Activated naive CD4-positive, alpha-beta T cell treated with anti-CD3 and anti-CD28 coated beads for 36 hours (primary cell): ENCODE measurements around the gene CNDP1. TPM values are rescaled to one million over a fixed set of nuclear protein-coding genes. Genes with fewer than 3 reads are reported as not detected.

Source experiments
- CTCF ChIA-PET: fragments of 350-600 bp; sonication (Branson Sonifier 250); formaldehyde crosslinking; loops from one replicate; lab custom pipeline; 2021; ENCODE audit warnings: antibody characterized with exemption; lab: Charles Lee
- DNase-seq: peaks from one replicate; pipeline ENCODE4 v3.0.0-alpha.2; 2020
- H3K27ac Mint-ChIP-seq: one replicate; pipeline ENCODE4 v1.8.0; 2021; ENCODE audit warnings: mild to moderate bottlenecking, mixed read lengths
- H3K27me3 Mint-ChIP-seq: one replicate; pipeline ENCODE4 v1.8.0; 2021; ENCODE audit warnings: low read depth, mixed read lengths
- H3K36me3 Mint-ChIP-seq: one replicate; pipeline ENCODE4 v1.8.0; 2021; ENCODE audit warnings: low read depth, mixed read lengths
- H3K4me1 Mint-ChIP-seq: one replicate; pipeline ENCODE4 v1.8.0; 2021; ENCODE audit warnings: low read depth, mixed read lengths
- H3K4me3 Mint-ChIP-seq: one replicate; pipeline ENCODE4 v1.8.0; 2021; ENCODE audit warnings: mild to moderate bottlenecking, moderate library complexity, mixed read lengths
- H3K9me3 Mint-ChIP-seq: one replicate; pipeline ENCODE4 v1.8.0; 2021; ENCODE audit warnings: mixed read lengths
- intact Hi-C: fragments of 100-400 bp; cut with micrococcal nuclease; formaldehyde crosslinking; loops from one replicate; pipeline ENCODE4 v1.15.1; 2023
- total RNA-seq, 2 experiments: library from RNA; stranded (reverse); gene quantifications; one replicate each; pipeline ENCODE4 v1.2.3, GENCODE V29; 2021

Gene CNDP1, protein sequence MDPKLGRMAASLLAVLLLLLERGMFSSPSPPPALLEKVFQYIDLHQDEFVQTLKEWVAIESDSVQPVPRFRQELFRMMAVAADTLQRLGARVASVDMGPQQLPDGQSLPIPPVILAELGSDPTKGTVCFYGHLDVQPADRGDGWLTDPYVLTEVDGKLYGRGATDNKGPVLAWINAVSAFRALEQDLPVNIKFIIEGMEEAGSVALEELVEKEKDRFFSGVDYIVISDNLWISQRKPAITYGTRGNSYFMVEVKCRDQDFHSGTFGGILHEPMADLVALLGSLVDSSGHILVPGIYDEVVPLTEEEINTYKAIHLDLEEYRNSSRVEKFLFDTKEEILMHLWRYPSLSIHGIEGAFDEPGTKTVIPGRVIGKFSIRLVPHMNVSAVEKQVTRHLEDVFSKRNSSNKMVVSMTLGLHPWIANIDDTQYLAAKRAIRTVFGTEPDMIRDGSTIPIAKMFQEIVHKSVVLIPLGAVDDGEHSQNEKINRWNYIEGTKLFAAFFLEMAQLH
- total RNA-seq, result not detected

GRCh38 chr18:74534150-74534969 is at the start of gene CNDP1:
Gene CNDP1 (plus strand): TSS chr18:74534500. CDS start chr18:74534668, 168 bp downstream.
- Mint-ChIP-seq H3K27ac (no peak within 1 kb of the TSS), H3K4me1 (no peaks in the 10 kb centered on the region), H3K9me3 (no peaks in the 10 kb centered on the region), H3K4me3 (no peak within 1 kb of the TSS), H3K36me3 (no peaks in the 10 kb centered on the region), H3K27me3 (peaks cover 2% of the 10 kb centered on the region)
- CTCF ChIA-PET, result no interaction called here
- no peak for DNase-seq
- intact Hi-C loops, result no loop called here

GRCh38 chr18:74486119-74486849 is 48.0 kb upstream of the CNDP1 start:
- Mint-ChIP-seq H3K4me3 (no peak overlapping the region), H3K36me3 (no peaks in the 10 kb centered on the region), H3K4me1 (peaks cover 17% of the 10 kb centered on the region), H3K27ac (no peak overlapping the region), H3K9me3 (no peaks in the 10 kb centered on the region), H3K27me3 (no peaks in the 10 kb centered on the region)
- intact Hi-C loops, result no loop called here
- DNase-seq, result no peak
- CTCF ChIA-PET, result interaction anchor here (1.4 kb wide), 1 partner anchor 10 kb away, joined by 3 read pairs; the partner anchor contains the start of gene CNDP2

DNA sequence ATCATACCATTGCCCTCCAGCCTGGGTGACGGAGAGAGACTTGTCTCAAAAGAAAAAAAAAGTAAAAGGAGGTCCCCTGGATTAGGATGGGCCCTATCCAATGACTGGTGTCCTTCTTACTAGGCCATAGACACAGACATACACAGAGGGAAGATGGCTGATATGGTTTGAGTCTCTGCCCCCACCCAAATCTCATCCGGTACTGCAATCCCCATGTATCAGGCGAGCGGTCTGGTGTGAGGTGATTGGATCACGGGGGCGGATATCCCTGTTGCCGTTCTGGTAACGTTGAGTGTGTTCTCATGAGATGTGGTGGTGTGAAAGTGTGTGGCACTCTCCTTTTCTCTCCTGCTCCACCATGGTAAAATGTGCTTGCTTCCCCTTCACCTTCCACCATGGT is 45.9 kb upstream of the CNDP1 start:
- no peak for DNase-seq
- intact Hi-C loops, result no loop called here
- no peak overlapping the region for H3K4me3 Mint-ChIP-seq
- H3K9me3 Mint-ChIP-seq, result no peaks in the 10 kb centered on the region
- H3K36me3 Mint-ChIP-seq, result no peaks in the 10 kb centered on the region
- peaks cover 17% of the 10 kb centered on the region for H3K4me1 Mint-ChIP-seq
- H3K27me3 Mint-ChIP-seq, result no peaks in the 10 kb centered on the region
- no peak overlapping the region for H3K27ac Mint-ChIP-seq
- CTCF ChIA-PET, result no interaction called here

DNA sequence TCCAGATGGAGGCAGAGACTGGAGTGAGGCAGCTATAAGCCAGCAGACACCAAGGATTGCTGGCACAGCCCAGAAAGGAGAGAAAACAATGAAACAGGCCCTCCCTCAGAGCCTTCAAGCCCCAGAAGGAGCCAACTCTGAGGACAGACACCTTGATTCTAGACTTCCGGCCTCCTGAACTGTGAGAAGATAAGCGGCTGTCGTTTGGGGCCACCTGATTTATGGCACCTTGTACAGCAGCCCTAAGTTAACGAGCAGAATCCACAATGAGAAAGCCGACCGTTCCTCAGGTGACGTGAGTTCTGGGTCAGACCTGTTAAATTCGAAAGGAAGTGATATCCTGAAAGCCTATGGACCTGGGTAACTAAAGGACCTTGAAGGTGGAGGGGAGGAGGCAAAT is 45.4 kb upstream of the CNDP1 start:
- CTCF ChIA-PET, result no interaction called here
- intact Hi-C loops, result no loop called here

DNA sequence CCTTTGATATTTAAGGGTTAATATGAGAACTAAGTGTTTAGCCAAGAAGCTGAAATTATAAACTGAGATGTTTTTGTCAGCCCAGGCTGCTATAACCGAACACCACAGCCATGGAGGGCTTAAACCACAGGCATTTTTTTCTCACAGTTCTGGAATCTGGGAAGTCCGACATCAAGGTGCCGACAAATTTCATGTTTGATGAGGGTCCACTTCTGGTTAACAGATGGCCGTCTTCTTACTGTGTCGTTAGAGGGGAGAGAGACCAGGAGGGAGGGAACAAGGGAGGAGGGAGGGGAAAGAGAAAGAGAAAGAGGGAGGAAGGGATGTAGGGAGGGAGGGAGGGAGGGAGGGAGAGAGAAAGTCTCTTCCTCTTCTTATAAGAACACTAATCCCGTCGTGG is 44.6 kb upstream of the CNDP1 start:
- intact Hi-C loops, result loop anchor here (10.0 kb wide), 2 partner anchors 755 to 1885 kb away; no protein-coding TSS in a partner anchor
- Mint-ChIP-seq H3K27me3 (no peaks in the 10 kb centered on the region), H3K4me1 (peaks cover 15% of the 10 kb centered on the region), H3K4me3 (no peak overlapping the region), H3K36me3 (no peaks in the 10 kb centered on the region), H3K9me3 (no peaks in the 10 kb centered on the region), H3K27ac (no peak overlapping the region)
- DNase-seq, result no peak
- CTCF ChIA-PET, result interaction anchor here (1.0 kb wide), 1 partner anchor 136 kb away, joined by 3 read pairs; no protein-coding TSS in a partner anchor

More for the DNA sequence above, 45.4 kb upstream of the CNDP1 start:
- Mint-ChIP-seq H3K4me1 (peaks cover 17% of the 10 kb centered on the region), H3K27ac (no peak overlapping the region), H3K4me3 (no peak overlapping the region), H3K9me3 (no peaks in the 10 kb centered on the region), H3K27me3 (no peaks in the 10 kb centered on the region), H3K36me3 (no peaks in the 10 kb centered on the region)
- DNase-seq, result no peak

GRCh38 chr18:74492259-74492658 is 42.0 kb upstream of the CNDP1 start:
- H3K4me1 Mint-ChIP-seq, result peaks cover 9% of the 10 kb centered on the region
- no peaks in the 10 kb centered on the region for H3K9me3 Mint-ChIP-seq
- DNase-seq, result no peak
- CTCF ChIA-PET, result interaction anchor here (1.0 to 3.2 kb wide), 6 partner anchors 9 to 139 kb away, joined by 3 to 74 read pairs (median 6); no protein-coding TSS in a partner anchor
- no peak overlapping the region for H3K27ac Mint-ChIP-seq
- H3K36me3 Mint-ChIP-seq, result peaks cover 3% of the 10 kb centered on the region
- no peaks in the 10 kb centered on the region for H3K27me3 Mint-ChIP-seq
- intact Hi-C loops, result loop anchor here (10.0 kb wide), 2 partner anchors 753 to 1883 kb away; no protein-coding TSS in a partner anchor
- no peak overlapping the region for H3K4me3 Mint-ChIP-seq

DNA sequence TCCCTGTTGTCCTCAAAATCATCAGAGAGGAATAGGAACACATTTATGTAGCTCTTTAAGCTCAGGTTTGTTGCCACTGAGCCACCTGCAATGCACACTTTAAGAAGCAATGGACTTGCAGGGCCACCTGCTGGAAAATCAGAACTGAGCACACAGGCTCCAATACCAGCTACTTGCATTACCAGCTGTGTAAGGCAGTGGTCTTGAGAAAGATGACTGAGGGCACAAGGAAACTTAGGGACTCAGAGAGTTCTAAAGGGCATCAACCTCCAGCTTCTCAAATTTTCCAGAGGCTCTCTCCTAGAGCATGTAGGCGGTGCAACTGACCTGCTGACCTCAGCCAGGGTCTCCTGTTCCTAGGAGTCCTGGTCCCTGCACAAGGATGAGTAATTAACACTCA is 40.6 kb upstream of the CNDP1 start:
- Mint-ChIP-seq H3K4me3 (no peak overlapping the region), H3K9me3 (no peaks in the 10 kb centered on the region), H3K27me3 (no peaks in the 10 kb centered on the region), H3K4me1 (peaks cover 23% of the 10 kb centered on the region), H3K27ac (no peak overlapping the region), H3K36me3 (peaks cover 7% of the 10 kb centered on the region)
- CTCF ChIA-PET, result interaction anchor here (0.6 to 3.2 kb wide), 26 partner anchors 9 to 410 kb away, joined by 3 to 74 read pairs (median 5); no protein-coding TSS in a partner anchor
- intact Hi-C loops, result loop anchor here (1.0 to 10.0 kb wide), 5 partner anchors 140 to 1881 kb away; no protein-coding TSS in a partner anchor
- peak; percentile 75 for DNase-seq

- CTCF ChIA-PET, result interaction anchor here (0.6 to 3.2 kb wide), 7 partner anchors 18 to 1147 kb away, joined by 3 to 74 read pairs (median 4); no protein-coding TSS in a partner anchor
- Mint-ChIP-seq H3K27me3 (no peaks in the 10 kb centered on the region), H3K9me3 (no peaks in the 10 kb centered on the region), H3K36me3 (peaks cover 8% of the 10 kb centered on the region), H3K27ac (no peak overlapping the region), H3K4me1 (peaks cover 28% of the 10 kb centered on the region), H3K4me3 (no peak overlapping the region)
- no peak for DNase-seq
- intact Hi-C loops, result loop anchor here (10.0 kb wide), 2 partner anchors 750 to 1880 kb away; no protein-coding TSS in a partner anchor
Measured at GRCh38 chr18:74494514-74494913, 39.8 kb upstream of the CNDP1 start.

GRCh38 chr18:74495581-74496507 is 38.5 kb upstream of the CNDP1 start, which contains the start of gene CNDP2:
Gene CNDP2 (plus strand): TSS chr18:74496363. CDS start chr18:74499974, 3,611 bp downstream.
- peak; percentile 100 for DNase-seq
- H3K27ac Mint-ChIP-seq, result peak within 1 kb of the TSS; percentile 98
- H3K9me3 Mint-ChIP-seq, result no peaks in the 10 kb centered on the region
- H3K4me3 Mint-ChIP-seq, result peak within 1 kb of the TSS; percentile 98
- intact Hi-C loops, result loop anchor here (1.0 to 10.0 kb wide), 7 partner anchors 89 to 1879 kb away; partner anchors contain the start of genes TSHZ1 and ZNF407
- H3K27me3 Mint-ChIP-seq, result no peaks in the 10 kb centered on the region
- CTCF ChIA-PET, result interaction anchor here (1.0 to 3.9 kb wide), 6 partner anchors 10 to 413 kb away, joined by 3 to 15 read pairs (median 4); no protein-coding TSS in a partner anchor
- H3K36me3 Mint-ChIP-seq, result peaks cover 16% of the 10 kb centered on the region
- H3K4me1 Mint-ChIP-seq, result peaks cover 38% of the 10 kb centered on the region

DNA sequence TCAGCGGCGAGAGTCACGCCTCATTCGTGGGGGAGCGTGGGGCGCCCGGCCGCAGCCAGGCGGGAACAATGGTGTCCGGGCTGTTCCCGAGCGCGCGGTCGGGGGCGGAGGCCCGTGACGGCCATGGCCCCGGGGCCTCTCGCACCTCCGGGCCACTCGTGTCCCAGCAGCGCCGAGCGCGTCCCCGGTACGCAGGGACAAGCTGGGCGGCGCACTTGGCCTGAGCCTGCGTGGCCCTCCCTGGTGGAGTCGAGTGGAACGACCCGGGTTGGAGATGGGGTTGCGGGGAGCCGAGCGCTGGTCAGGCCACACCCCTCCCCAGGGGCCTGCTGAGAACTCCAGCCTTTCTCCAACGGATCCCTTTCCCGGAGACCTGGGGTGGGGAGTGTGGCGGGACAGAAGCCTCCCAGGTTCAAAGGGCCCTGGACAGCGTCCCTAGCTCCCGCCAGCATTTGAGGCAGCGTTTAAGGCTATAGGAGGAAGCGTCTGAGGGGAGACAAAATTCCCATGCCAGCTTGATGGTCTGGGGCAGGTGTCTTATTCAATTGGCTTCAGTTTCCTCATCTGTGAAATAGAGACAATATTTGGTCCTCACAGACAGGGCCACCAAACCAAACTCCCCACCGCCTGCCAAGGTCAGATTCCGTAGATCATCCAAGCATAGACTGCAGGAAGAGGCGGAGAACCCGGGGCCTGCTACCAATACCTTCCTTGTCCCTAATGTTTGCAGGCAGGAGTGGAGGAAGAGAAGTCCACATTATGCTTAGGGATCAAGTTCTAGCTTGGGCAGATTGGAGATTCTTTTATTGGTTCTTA is 37.6 kb upstream of the CNDP1 start:
- Mint-ChIP-seq H3K27me3 (no peaks in the 10 kb centered on the region), H3K4me1 (peaks cover 44% of the 10 kb centered on the region), H3K36me3 (peaks cover 22% of the 10 kb centered on the region), H3K4me3 (peak overlapping the region; percentile 98), H3K9me3 (no peaks in the 10 kb centered on the region), H3K27ac (peak overlapping the region; percentile 98)
- DNase-seq, result peak; percentile 41
- intact Hi-C loops, result loop anchor here (1.0 to 10.0 kb wide), 7 partner anchors 89 to 1878 kb away; partner anchors contain the start of genes TSHZ1 and ZNF407
- CTCF ChIA-PET, result interaction anchor here (1.0 to 3.9 kb wide), 6 partner anchors 10 to 414 kb away, joined by 3 to 15 read pairs (median 4); no protein-coding TSS in a partner anchor
